Activated CD8-positive, alpha-beta memory T cell treated with anti-CD3 and anti-CD28 coated beads for 24 hours (primary cell): Measurements from ENCODE around the gene CSTB.

ENCODE experiments used
- DNase-seq: peaks from one replicate; pipeline ENCODE4 v3.0.0-alpha.2; 2020

Gene CSTB

DNA sequence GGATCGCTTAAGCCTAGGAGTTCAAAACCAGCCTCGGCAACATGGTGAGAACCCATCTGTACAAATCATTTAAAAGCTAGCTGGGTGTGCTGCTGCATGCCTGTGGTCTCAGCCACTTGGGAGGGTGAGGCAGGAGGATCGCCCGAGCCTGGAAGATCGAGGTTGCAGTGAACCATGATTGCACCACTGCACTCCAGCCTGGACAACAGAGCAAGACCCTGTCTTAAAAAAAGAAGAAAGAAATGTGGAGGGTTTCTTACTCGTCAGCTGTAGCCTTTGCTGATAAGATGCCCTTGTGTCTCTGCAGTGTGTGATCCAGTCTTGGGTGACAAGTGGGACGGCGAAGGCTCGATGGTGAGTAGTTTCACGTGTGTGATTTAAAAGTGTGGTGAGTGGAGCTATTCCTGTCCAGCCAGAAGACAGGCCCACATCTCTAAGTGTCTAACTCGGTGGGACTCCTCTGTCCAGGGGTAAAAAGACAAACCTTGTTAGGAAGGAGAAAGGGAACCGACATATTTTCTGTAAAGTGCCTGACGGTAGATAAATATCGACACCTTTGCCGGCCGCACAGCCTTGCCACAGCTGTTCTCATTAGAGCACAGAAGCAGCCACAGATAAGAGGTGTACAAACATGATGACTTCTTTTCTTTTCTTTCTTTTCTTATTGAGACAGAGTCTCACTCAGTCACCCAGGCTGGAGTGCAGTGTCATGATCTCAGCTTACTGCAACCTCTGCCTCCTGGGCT is 30.2 kb downstream of the CSTB start:
- no peak for DNase-seq

DNA sequence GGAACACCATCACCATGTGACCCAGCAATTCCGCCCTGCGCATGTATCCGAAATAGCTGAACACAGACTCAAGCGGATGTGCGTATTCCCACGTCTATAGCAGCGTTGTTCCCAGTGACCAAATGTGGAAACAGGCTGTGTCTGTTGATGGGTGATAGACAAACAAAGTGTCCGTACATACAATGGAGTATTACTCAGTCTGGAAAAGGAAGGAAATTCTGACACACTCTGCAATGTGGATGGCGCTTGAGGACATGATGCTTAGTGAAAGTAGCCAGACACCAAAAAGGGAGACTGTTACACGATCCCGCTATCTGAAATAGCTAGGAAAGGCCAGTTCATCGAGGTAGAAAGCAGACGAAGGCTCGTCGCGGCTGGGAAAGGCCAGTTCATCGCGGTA is 31.4 kb downstream of the CSTB start:
- no peak for DNase-seq

DNA sequence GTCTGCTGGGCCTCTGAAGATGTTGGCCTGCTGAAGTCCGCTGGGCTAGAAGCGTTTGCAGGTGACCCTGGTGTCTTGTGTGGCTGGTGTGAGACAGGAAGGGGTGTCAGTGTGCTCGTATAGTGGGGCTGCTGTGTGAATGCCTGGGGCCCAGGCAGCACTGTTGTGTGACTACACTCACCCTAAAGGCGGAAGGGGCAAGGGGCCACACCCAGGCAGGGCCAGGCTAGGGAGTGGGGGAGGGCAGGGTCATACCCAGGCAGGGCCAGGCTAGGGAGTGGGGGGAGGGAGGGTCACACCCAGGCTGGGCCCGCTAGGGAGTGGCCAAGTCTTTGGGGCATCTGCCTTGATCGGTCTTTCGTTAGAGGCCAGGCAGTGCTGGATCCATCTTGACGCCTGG is 32.2 kb downstream of the CSTB start:
- no peak for DNase-seq

DNA sequence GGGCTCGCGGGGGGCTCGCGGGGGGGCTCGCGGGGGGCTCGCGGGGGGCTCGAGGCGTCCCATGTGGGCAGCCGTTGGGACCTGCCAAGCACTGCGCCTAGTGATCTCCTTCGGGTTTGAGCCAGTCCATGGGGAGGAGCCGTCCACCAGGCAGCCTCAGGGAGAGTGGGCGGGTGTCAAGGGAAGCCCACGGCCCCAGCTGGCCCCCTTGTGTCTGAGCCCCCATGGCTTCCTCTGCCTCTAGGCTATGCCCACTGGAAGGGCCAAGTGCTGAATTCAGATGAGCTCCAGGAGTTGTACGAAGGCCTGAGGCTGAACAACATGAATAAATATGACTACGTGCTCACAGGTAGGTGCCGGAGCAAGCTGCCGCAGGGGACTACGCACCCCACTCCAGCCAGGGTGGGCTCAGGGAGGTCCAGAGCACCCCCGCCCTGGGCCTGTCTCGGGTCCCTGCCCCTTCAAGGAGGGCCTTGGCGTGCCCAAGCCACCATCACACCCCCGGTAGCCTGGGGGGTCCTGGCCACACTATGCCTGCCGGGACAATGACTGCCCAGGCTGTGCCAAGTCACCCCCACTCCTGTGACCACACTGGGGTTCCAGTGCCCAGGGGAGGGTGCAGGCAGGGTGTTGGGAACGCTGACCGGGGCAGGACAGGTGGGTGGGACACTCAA is 34.5 kb downstream of the CSTB start:
- DNase-seq = no peak

DNA sequence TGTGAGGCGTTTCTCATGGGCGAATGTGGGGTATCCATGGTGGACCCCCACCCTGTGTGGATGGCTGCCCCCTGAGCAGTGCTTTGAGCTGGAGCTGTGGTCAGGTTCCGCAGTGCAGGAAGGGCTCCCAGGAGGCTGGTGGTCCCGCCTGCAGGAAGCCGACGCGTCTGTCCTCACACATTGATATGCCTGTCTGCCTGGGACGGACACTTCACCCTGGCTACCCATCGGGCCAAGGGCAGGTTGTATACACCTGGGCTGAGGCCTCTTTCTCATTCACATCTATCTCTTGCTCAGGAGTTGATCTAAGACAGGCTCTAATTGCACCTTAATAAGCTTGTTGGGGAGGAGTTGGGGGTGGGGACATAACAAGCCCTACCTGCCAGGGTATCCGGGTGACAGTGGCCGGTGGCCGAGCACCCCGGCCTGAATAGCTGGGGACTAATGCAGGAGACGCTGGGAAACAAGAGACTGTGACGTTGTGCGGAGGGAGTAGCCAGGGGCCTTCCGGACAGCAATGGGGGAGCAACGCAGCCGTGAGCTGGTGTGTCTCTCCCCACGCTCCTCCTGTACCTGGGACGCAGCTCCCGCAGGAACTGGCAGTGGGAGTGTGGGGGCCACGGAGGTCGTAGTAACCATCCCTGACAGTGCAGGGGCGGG is 35.5 kb downstream of the CSTB start:
- DNase-seq = no peak

DNA sequence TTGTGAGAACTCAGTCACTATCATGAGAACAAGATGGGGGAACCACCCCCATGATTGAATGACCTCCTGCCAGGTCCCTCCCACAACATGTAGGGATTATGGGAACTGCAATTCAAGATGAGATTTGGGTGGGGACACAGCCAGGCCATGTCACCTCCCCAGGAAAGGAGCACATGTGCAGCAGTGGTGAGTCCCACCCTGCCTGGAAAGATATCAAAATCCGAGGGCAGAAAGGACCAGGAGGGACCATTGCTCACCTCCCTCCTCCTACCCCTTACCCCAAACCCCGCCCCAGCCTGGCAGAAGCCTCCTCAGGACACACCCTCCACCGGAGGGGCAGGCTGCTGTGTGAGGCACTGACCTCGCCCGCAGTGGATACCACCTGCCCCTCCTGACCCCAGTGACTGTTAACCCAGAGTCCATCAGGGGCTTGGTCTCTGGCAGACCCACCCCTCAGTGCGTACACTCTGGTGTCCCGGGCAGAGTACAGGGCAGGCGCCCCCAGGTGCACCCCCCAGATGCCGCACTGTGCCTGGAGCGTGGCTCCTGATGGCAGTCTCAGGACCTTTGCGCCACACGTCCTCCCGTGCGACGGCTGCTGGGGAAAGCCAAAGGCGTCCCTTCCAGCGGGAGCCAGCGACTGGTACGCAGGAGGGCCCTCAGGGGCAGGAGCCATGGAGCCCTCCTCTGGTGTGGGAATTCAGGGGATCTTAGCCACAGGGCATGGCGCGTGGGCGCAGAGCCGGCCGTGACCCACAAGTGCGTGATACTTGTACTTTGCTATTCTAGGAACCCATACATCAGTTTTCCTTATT is 36.3 kb downstream of the CSTB start:
- DNase-seq = no peak

DNA sequence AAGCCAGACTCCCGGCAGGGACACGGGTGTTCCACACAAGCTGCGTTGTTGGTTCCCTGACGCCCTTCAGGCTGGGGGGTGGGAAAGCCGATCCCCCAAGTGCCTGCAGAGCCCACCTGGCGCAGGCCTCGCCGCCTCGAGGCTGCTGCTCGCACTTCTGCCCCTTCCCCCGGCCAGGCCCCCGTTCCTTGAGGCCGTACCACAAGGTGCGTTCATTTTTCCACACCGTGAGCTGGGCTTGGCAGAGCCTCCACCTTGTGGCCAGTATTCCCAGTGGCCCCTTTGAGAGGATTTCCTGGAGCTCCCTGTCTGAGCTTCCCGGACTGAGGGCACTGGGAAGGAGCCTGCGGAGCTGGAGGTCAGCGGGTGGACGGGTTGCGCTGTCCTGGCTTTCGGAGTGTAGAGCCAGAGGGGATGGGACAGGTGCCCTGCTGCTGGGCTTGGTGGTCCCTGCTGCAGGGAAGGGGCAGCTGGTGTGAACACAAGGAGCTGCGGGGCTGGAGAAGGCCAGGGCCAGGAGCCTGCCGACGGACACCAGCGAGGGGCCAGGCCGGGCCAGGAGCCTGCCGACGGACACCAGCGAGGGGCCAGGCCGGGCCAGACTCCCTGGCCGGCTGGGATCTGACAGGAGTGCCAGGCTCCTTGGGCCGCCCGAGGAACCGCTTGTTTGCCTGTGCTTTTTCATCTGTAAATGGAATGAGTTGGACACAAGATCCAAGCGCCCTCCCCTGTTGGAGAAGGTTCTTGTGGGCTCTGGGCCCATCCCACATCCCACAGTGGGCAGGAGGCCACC is 38.8 kb downstream of the CSTB start:
- DNase-seq = no peak

DNA sequence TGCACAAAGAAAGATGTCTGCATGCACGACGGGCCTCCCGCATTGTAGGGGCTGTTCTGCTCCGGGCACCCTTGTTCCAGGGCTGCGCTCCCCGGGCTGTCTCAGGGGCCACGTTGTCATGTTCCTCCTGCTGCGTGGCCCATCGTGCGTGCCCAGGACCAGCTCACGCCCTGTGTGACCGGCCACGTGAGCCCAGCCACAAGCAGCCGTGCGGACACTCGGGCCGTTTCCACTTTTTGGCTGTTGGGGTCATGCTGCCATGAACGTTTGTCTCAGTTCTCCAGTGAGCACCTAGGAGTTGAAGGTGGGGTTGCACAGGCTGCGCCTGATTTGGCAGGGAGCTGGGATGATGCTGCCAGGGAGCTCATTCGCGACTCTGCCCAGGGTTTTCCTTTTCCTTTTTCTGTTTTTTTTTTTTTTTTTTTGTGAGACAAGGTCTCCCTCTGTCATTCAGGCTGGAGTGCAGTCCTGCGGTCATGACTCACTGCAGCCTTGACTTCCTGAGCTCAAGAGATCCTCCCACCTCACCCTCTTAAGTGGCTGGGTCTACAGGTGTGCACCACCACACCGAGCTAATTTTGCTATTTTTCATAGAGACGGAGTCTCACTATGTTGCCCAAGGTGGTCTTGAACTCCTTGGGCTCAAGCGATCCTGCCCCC is 39.8 kb downstream of the CSTB start:
- DNase-seq = no peak

DNA sequence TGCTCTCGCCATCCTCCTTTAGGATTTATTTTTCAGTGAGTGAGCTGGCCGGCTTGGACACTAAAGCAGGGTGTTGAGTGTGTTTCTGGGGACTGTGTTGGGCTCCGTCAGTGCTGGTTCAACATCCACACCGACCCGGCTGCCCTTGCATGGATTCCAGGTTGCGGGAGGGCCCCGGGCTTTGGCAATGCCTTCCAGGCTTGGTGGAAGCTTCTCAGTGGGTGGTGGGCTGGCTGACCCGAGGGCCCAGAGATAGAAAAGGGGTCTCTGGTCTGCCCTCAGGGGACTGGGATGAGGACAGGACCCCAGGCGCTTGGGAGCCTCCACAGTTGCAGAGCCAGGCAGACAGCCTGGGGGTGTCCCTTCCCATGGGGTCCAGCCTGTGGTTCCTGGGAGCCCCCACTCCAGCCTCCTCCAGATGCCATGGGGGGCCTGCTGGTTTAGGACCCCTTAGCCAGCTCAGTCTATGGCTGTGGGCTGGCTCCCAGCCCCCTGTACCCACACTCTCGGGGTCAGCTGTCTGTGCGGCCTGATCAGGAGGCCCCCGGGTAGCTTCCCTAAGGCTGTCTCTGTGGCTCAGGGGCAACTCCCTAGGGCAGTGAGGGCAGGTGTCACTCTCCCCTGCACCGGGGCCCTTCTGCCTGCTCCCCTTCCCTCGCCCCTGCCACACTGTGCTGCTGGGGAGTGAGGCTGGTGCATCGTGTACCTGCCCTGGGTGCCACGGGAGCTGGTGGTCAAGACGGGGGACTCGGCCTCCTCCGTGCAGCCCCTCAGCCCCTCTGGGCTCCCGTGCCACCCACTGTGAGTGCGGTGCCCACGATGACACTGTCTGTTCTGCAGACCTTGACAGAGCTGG is 40.6 kb downstream of the CSTB start:
- no peak for DNase-seq

DNA sequence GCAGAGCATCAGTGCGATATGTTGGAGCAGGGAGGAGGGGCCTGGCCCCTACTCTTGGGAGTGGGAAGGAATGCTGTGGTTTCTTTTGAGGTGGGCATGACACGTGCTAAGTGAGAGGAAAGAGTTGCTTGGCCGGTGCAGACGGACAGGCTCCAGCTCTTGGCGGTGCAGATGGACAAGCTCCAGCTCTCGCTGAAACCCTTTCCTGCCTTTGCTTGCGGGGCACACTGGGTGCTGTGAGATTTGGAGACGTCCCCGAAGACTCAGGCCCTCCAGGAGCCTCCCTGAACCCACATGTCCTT is 41.2 kb downstream of the CSTB start:
- DNase-seq = no peak

DNA sequence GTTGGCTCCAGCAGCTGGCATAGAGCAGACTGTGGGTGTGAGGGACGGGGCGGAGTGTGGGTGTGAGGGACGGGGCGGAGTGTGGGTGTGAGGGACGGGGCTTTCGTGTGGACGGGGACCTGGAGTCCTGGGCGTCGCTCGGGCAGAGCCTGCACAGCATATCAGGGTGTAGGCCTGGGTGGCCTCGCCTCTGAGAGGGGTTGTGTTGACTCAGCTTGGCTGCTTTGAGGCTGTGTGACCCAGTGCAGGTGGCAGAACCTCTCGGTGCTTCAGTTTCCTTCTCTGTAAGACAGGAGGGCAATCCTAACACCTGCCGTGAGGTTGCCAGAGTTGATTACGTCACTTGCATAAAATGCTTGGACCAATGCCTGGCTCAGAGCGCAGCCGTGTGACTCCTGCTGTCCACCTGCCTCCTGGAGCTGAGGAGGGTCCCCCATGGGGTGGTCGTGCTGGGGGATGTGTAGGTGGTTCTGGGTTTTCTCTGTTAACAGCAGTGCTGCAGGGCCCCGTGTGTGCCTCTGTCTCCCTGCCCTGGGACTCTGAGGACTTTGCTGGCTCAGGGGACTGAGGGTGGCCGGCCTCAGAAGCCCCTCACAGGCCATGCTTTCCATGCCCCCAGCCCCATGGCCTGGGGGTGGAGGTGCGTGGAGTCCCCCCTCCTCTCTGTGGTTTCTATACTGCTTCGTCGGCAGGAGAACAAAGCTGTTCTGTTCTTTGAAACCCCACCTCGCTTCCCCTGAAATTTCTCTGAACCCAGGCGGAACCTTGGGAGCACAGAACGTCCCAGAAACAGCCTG is 41.8 kb downstream of the CSTB start:
- no peak for DNase-seq

DNA sequence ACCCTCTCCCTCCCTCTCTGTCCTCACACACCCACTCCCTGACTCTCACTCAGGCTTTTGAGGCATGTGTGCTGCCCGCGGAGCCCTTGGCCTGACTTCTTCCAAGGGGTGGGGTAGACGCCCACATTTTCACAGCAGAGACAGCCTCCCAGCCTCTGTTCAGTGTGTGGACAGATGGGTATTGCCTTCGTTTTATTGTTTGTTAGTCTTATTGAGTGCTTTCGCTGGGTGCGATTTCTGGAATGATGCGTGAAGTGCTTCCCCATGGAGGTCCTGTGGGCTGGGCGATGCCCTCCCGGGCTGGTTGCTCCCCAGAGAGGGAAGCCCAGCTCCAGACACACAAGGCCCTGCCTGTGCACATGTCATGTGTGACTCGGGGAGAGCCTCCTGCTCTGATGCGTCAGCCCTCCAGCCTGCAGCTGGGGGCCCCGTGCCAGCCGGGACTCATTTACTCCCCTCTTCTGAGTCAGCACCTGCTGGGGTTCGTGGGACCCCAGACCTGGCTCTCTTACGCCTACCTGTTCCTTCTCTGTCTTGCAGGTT is 42.5 kb downstream of the CSTB start:
- DNase-seq = peak; percentile 76

DNA sequence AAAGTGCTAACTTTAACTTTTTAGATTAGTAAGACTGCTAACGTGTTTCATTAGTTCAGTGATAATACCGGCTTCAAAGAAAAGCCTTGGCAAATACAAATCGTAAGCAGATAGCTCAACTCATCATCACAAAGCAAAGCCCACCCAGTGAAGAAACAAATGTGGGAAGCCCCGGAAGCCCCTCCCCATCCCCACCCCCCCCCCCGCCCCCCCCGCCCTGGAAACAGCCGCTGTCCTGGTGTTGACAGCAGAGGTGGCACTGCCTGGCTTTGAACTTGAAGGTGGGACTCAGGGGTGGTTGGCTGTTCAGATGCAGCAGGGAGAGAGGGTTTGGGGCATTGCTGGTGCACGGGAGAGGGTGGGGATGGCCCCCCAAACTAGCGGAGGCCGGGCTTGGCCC is 43.0 kb downstream of the CSTB start:
- DNase-seq = no peak

DNA sequence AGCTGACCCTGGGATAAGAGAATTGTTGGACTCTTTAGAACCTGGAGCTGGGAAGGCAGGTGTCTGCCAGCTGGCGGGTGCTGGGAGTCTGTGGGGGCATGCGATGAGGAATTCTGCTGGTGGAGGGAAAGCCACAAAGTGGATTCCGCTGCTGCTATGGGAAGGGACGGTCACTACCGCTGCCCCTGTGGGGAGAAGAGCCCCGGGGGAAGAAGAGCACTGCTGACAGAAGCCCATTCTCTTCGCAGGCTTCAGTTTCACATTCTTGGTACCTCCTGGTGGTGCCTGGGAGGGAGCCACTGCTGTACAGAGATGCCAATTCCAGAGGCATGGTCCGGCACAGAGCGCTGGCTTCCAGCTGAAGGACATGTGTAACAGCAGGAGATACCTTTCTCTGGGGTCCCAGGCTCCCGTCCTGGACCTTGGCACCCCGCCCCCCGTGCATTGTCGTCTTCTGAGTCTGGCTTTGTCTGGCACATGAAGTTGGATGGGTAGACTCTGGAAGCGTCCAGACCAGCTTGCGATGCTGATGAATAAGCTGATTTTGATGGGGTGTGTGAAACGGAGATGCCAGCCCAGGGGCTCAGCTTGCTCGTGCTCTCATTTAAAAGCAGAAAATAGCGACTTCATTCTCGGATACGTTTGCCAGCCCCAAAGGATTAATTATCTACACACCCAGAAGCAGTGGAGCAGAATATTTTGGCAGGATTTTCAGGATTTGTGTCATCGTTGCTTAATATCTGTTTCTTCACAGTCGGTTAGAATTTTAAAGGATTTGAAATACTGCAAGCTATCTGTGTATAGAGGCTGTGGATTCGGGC is 44.0 kb downstream of the CSTB start:
- DNase-seq = no peak

DNA sequence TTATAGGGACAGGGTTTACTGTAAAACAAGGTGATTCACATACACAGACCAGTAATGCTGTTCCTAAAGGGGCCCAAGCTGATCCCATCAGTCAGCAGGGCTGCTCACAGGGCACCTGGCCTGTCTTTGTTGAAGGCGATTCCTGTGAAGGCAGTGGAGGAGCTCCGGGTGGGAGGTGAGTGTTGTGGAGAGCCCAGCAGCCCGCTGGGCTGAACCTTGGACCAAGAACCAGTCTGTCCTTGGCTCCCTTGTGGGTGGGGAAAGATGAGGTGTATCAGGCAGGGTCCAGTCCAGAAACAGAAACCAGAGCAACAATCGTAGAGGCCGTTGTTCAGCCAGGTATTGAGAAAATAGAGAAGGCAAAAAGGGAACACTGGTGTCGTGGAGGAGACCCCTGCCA is 44.6 kb downstream of the CSTB start:
- no peak for DNase-seq

DNA sequence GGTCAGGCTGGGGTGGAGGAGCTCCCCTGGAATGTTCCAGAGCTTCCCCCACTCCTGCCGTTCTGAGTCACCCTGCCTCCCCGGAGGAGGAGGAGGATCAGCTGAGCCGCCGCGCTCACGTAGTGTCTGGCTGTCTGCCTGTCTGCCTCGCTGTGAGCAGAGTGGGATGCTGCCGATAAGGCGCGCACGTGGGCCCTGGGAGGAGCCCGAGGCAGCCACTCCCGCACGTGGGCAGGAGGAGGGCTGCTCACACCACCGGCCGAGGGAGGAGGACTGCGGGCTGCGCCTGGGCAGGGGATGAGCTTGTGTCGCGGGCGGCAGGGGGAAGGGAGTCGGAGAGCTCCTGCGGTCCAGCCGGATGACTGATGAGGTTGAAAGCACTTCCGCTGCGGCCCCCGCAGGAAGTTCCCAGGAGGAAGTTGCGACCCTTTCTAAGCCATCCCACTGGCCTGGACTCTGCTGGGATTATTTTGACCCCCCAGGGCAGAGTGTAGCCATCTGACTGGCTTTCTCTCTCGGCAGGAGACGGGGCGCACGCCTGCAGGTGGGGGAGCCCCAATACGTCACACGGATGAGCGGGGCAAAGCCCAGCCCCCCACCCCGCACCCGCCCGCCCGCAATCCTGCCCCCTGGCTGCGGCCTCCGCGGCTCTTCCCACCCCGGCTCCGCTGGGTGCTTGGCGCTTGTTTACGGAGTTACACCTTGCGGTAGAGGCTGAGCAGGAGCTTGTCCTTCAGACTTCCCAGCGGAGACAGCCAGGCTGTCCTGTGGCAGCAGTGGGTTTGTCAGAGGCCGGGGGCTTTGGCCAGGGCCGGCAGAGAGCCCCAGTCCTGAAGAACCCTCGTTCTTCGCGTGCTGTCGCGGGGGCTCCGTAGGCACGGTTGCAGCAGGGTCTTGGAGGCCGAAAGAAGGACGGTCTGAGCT is 47.4 kb downstream of the CSTB start:
- DNase-seq = peak; percentile 92

DNA sequence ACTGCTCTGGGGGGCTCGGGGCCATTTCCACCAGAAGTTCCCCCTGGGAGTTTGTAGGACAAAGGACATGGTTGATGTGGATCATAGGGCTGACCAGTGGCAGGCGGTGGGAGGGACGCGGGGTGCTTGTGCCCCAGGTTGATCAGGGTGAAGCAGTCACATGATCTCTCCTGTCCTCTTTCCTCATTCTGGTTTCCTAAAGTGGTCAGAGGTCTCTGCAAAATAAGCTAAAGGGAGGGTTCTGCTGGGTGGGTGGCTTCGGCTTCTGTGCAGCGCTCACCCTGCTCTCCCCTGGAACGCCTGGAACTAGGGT is 48.0 kb downstream of the CSTB start:
- DNase-seq = no peak

DNA sequence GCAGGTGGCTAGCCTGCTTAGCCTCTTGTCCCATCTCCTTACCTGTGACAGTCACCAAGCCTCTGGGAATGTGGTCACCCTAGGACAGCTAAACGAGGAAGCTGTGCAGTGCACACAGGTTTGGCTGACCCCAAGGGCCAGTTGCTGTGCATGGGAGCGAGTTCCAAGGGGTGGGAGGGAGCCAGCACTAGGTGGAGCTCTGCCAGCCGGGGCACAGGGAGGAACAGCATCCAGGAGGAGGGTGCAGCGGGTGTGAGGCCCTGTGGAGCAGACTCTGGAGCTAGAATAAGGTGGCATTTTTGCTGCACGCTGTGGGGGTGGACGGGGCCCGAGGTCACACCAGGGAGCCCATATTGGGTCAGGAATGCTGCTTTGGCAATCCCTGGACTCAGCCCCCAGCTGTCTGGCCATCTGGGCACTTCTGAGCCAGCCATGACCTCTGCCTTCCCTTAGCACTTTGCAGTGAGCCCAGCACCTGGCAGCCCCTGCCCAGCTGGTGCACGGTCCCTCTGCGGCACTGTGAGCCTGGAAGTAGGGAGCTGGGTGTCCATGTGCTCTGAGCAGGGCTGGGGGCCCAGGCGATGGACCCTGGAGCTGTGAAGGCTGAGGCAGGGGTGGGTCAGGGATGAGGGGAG is 48.5 kb downstream of the CSTB start:
- DNase-seq = no peak
